Endothelial cell of umbilical vein (primary cell): ENCODE results near the gene XIRP2. TPM values are rescaled to one million over a fixed set of nuclear protein-coding genes. Genes with fewer than 3 reads are reported as not detected.

Source experiments
- Bru-seq: library from RNA; stranded (reverse); fragments of 400-500 nt; gene quantifications from one replicate; lab custom pipeline; 2021; lab: Mats Ljungman, UMichigan
- BruChase-seq, 2 experiments: library from RNA; stranded (reverse); fragments of 400-500 nt; gene quantifications; one replicate each; lab custom pipeline; 2021; lab: Mats Ljungman, UMichigan
- BruUV-seq: library from RNA; stranded (reverse); fragments of 400-500 nt; replicated peaks from 2 replicates; lab custom pipeline; 2021; lab: Mats Ljungman, UMichigan
- CTCF ChIA-PET: fragments of 300-600, 350-600 bp; sonication (Branson Sonifier 250); formaldehyde crosslinking; loops from one replicate; lab custom pipeline; 2021; ENCODE audit warnings: antibody characterized with exemption, inconsistent platforms; lab: Charles Lee
- POLR2A ChIA-PET: fragments of 300-600, 350-600 bp; sonication (Branson Sonifier 250); formaldehyde crosslinking; loops from one replicate; lab custom pipeline; 2021; ENCODE audit warnings: antibody characterized with exemption, inconsistent platforms; lab: Charles Lee
- DNase-seq: peaks from one replicate; pipeline ENCODE4 v3.0.0-alpha.2; 2011; ENCODE audit warnings: low read depth, low spot score
- FAIRE-seq: peaks from 2 replicates; lab custom pipeline; 2011; peaks lifted over from hg19 to GRCh38; lab: Jason Lieb, UNC
- H2AFZ ChIP-seq: 2 replicates; pipeline ENCODE4 v1.6.0; 2012; ENCODE audit warnings: low read depth, low read length, control low read depth, inconsistent platforms
- H3K27ac ChIP-seq: 2 replicates; pipeline ENCODE4 v1.5.1; 2011; ENCODE audit warnings: low read depth, mild to moderate bottlenecking, control low read depth, low read length, moderate library complexity; ENCODE audit not compliant: insufficient read depth
- H3K27me3 ChIP-seq, 2 experiments: 2 replicates each; pipeline versions ENCODE4 v1.6.0 to v1.6.1; 2011; ENCODE audit warnings: low read length in 2 of 2, mixed read lengths in 1 of 2; ENCODE audit not compliant: control insufficient read depth in 2 of 2, insufficient read depth in 2 of 2
- H3K36me3 ChIP-seq, 2 experiments: 2 replicates in 1 of 2; 3 replicates in 1 of 2; pipeline ENCODE4 v1.5.1; 2011; ENCODE audit warnings: low read length in 2 of 2, mild to moderate bottlenecking in 1 of 2, moderate library complexity in 1 of 2; ENCODE audit not compliant: control insufficient read depth in 2 of 2, insufficient read depth in 2 of 2; ENCODE audit errors: extremely low read depth in 1 of 2
- H3K4me1 ChIP-seq: 3 replicates; pipeline ENCODE4 v1.5.1; 2011; ENCODE audit warnings: mild to moderate bottlenecking, low read length; ENCODE audit not compliant: control insufficient read depth, insufficient read depth; ENCODE audit errors: extremely low read depth
- H3K4me2 ChIP-seq: 2 replicates; pipeline ENCODE4 v1.6.1; 2011; ENCODE audit warnings: low read length, control low read depth, mixed read lengths; ENCODE audit not compliant: insufficient read depth
- H3K4me3 ChIP-seq, 3 experiments: fragments of 200-600 bp in 1 of 3; sonication (generic), shearing (Covaris generic) in 1 of 3; replicated peaks in 1 of 3; 2 replicates each; pipeline ENCODE4 v1.5.1; 2011 to 2016; ENCODE audit warnings: control low read depth in 3 of 3, low read length in 3 of 3, mild to moderate bottlenecking in 2 of 3, inconsistent platforms in 1 of 3, low read depth in 1 of 3, moderate library complexity in 1 of 3; ENCODE audit not compliant: insufficient read depth in 1 of 3
- H3K79me2 ChIP-seq: 2 replicates; pipeline ENCODE4 v1.6.0; 2012; ENCODE audit warnings: low read length, inconsistent platforms; ENCODE audit not compliant: control insufficient read depth, insufficient read depth
- H3K9ac ChIP-seq: replicated peaks from 2 replicates; pipeline ENCODE3; 2011; ENCODE audit warnings: low read length, control low read depth; ENCODE audit not compliant: insufficient read depth; ENCODE audit errors: extremely low read depth
- H3K9me1 ChIP-seq: replicated peaks from 3 replicates; pipeline ENCODE4 v1.6.0; 2011; ENCODE audit warnings: mild to moderate bottlenecking, low read length; ENCODE audit not compliant: control insufficient read depth, insufficient read depth; ENCODE audit errors: extremely low read depth
- H3K9me3 ChIP-seq: replicated peaks from 2 replicates; pipeline ENCODE4 v1.5.1; 2012; ENCODE audit warnings: low read length, inconsistent platforms; ENCODE audit not compliant: control insufficient read depth, insufficient read depth
- H4K20me1 ChIP-seq: replicated peaks from 2 replicates; pipeline ENCODE3; 2011; ENCODE audit warnings: mild to moderate bottlenecking, low read length; ENCODE audit not compliant: control insufficient read depth, insufficient read depth; ENCODE audit errors: extremely low read depth
- JUN ChIP-seq: IDR thresholded peaks from 2 replicates; pipeline ENCODE4 v1.6.1; 2011; ENCODE audit warnings: borderline replicate concordance, low read depth; ENCODE audit not compliant: insufficient read length, insufficient read depth
- MYC ChIP-seq: IDR thresholded peaks from one replicate; pipeline ENCODE4 v1.6.1; 2011; ENCODE audit warnings: mild to moderate bottlenecking, low read depth, low read length
- POLR2AphosphoS5 ChIP-seq: IDR thresholded peaks from 2 replicates; pipeline ENCODE4 v1.6.1; 2012; ENCODE audit warnings: low read depth, mild to moderate bottlenecking, control low read depth, low read length, moderate library complexity; ENCODE audit not compliant: insufficient read depth
- dilution Hi-C: fragments of 300-500 bp; cut with MboI; formaldehyde crosslinking; loops from one replicate; pipeline ENCODE4 v1.15.0; 2019; ENCODE audit warnings: low sequenced_read_pairs; ENCODE audit not compliant: extremely low pct_ligation_motif_present
- intact Hi-C: fragments of 100-400 bp; cut with micrococcal nuclease; formaldehyde crosslinking; loops from one replicate; pipeline ENCODE4 v1.10.0; 2022
- long read RNA-seq: library from polyadenylated mRNA; stranded (forward); transcript quantifications from one replicate; pipeline ENCODE4 v2.0.0, GENCODE V29; 2021
- polyA minus RNA-seq, 3 experiments: library from RNA; depleted of rRNA, polyadenylated mRNA; stranded (reverse); fragments of >200 nt; gene quantifications; 1 replicate in 1 of 3; 2 replicates in 2 of 3; pipeline ENCODE4 v1.2.3, GENCODE V29; 2011
- polyA plus RNA-seq, 4 experiments: library from polyadenylated mRNA; depleted of rRNA in 3 of 4; stranded (reverse) in 3 of 4; unstranded in 1 of 4; fragments of >200 nt; gene quantifications; 2 replicates each; pipeline versions ENCODE4 v1.2.1 to v1.2.3, GENCODE V29; 2011 to 2012; ENCODE audit warnings: missing spikeins in 1 of 4
- total RNA-seq: library from RNA; stranded (reverse); gene quantifications from 2 replicates; pipeline ENCODE4 v1.2.3, GENCODE V29; 2021
- TF ChIP-seq, protein P1 (sequence below), 2 donors: IDR thresholded peaks; 1 replicate in 1 of 2; 2 replicates in 1 of 2; pipeline ENCODE4 v1.5.1; 2011; ENCODE audit warnings: low read length in 2 of 2, mild to moderate bottlenecking in 2 of 2, moderate library complexity in 2 of 2, control low read depth in 1 of 2, inconsistent platforms in 1 of 2, low read depth in 1 of 2; ENCODE audit not compliant: insufficient read depth in 1 of 2; ENCODE audit errors: extremely low read depth in 1 of 2
- TF ChIP-seq, protein P2 (sequence below): IDR thresholded peaks from 2 replicates; pipeline ENCODE4 v1.6.1; 2011; ENCODE audit not compliant: insufficient read depth, insufficient read length

XIRP2 gene, protein sequence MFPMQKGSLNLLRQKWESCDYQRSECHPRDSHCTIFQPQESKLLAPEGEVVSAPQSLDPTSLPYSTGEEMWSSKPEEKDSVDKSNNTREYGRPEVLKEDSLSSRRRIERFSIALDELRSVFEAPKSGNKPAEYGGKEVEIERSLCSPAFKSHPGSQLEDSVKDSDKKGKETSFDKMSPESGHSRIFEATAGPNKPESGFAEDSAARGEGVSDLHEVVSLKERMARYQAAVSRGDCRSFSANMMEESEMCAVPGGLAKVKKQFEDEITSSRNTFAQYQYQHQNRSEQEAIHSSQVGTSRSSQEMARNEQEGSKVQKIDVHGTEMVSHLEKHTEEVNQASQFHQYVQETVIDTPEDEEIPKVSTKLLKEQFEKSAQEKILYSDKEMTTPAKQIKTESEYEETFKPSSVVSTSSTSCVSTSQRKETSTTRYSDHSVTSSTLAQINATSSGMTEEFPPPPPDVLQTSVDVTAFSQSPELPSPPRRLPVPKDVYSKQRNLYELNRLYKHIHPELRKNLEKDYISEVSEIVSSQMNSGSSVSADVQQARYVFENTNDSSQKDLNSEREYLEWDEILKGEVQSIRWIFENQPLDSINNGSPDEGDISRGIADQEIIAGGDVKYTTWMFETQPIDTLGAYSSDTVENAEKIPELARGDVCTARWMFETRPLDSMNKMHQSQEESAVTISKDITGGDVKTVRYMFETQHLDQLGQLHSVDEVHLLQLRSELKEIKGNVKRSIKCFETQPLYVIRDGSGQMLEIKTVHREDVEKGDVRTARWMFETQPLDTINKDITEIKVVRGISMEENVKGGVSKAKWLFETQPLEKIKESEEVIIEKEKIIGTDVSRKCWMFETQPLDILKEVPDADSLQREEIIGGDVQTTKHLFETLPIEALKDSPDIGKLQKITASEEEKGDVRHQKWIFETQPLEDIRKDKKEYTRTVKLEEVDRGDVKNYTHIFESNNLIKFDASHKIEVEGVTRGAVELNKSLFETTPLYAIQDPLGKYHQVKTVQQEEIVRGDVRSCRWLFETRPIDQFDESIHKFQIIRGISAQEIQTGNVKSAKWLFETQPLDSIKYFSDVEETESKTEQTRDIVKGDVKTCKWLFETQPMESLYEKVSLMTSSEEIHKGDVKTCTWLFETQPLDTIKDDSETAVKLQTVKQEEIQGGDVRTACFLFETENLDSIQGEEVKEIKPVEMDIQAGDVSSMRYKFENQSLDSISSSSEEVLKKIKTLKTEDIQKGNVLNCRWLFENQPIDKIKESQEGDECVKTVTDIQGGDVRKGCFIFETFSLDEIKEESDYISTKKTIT (N-terminal part only)
- total RNA-seq (0.18 and 0.66 TPM in 2 replicates), polyA plus RNA-seq (0.08 and 0.10 TPM in 2 replicates), polyA minus RNA-seq (0.25 and 0.34 TPM in 2 replicates), Bru-seq, nascent RNA (percentile 28 among the genes with signal in this experiment), BruChase-seq, experiment 1, labeled RNA remaining after a 6-hour chase (percentile 16 among the genes with signal in this experiment), BruChase-seq, experiment 2, labeled RNA remaining after a 2-hour chase (percentile 13 among the genes with signal in this experiment)
- 0.07 and 0.08 TPM in 2 replicates for polyA plus RNA-seq (2011; cell fraction: cytosol; rRNA removed)
- polyA plus RNA-seq (2011; cell fraction: nucleus; rRNA removed) = 0.52 and 0.78 TPM in 2 replicates
- 0.05 and 0.58 TPM in 2 replicates for polyA plus RNA-seq (2012)
- polyA minus RNA-seq (2011; cell fraction: cytosol; rRNA and poly(A)+ RNA removed) = not detected
- polyA minus RNA-seq (2011; cell fraction: nucleus; rRNA and poly(A)+ RNA removed) = 0.58 and 0.72 TPM in 2 replicates
- long read RNA-seq = 0 reads

DNA sequence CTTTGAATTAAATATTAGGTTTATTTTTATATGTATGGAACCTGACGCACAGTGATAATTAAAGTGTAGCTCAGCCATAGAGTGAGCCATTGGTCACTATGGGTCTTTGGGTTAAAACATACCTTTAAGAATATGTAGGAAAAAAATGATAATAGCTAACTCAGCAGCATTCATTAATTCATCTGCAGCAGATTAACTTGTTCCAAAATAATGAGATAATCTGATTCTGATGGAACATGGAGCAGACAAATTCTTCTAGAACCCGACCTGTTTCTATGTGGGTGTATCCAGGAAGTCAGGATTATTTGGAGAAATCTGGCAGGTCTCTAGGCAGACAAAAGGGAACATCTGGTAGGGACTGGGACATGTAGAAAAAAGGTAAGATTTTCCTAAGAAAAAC, at the start of gene XIRP2:
TSS of gene XIRP2 (plus strand) at position 301 of the 400 bp plus-strand sequence. CDS start 15,003 bp downstream, outside the sequence.
- ChIA-PET CTCF (no interaction called here), POLR2A (interaction anchor here (0.9 kb wide), 1 partner anchor 97 kb away, joined by 3 read pairs; no protein-coding TSS in a partner anchor)
- no peak within 1 kb of the TSS for H3K4me2 ChIP-seq
- H4K20me1 ChIP-seq = no peaks in the 10 kb centered on the region
- TF ChIP-seq POLR2AphosphoS5 (no peak), MYC (no peak), JUN (no peak)
- TF ChIP-seq, protein P1, sequence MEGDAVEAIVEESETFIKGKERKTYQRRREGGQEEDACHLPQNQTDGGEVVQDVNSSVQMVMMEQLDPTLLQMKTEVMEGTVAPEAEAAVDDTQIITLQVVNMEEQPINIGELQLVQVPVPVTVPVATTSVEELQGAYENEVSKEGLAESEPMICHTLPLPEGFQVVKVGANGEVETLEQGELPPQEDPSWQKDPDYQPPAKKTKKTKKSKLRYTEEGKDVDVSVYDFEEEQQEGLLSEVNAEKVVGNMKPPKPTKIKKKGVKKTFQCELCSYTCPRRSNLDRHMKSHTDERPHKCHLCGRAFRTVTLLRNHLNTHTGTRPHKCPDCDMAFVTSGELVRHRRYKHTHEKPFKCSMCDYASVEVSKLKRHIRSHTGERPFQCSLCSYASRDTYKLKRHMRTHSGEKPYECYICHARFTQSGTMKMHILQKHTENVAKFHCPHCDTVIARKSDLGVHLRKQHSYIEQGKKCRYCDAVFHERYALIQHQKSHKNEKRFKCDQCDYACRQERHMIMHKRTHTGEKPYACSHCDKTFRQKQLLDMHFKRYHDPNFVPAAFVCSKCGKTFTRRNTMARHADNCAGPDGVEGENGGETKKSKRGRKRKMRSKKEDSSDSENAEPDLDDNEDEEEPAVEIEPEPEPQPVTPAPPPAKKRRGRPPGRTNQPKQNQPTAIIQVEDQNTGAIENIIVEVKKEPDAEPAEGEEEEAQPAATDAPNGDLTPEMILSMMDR (IDR thresholded peaks at IDR 0.05; ENCODE audit: extremely low read depth in 1 of 2, insufficient read depth in 1 of 2, low read depth in 1 of 2, low read length in 2 of 2) = no peak
- TF ChIP-seq, protein P2, sequence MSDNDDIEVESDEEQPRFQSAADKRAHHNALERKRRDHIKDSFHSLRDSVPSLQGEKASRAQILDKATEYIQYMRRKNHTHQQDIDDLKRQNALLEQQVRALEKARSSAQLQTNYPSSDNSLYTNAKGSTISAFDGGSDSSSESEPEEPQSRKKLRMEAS = no peak
- dilution Hi-C loops (no loop called here), intact Hi-C loops (no loop called here)
- BruUV-seq = no TSS peak
- H2AFZ ChIP-seq = no peak within 1 kb of the TSS
- no peak for DNase-seq
- H3K9ac ChIP-seq = no peak within 1 kb of the TSS
- H3K9me1 ChIP-seq = no peaks in the 10 kb centered on the region
- peaks cover 2% of the 10 kb centered on the region for H3K9me3 ChIP-seq
- no peak within 1 kb of the TSS for H3K27ac ChIP-seq
- FAIRE-seq = no peak
- H3K4me3 ChIP-seq = no peak within 1 kb of the TSS
- H3K27me3 ChIP-seq = no peaks in the 10 kb centered on the region
- H3K79me2 ChIP-seq = no peaks in the 10 kb centered on the region
- H3K4me1 ChIP-seq = no peaks in the 10 kb centered on the region
- H3K36me3 ChIP-seq = no peaks in the 10 kb centered on the region
